K562 (cell line): Measurements from ENCODE around the gene COL5A1. TPM values are rescaled to one million over a fixed set of nuclear protein-coding genes. Genes with fewer than 3 reads are reported as not detected.

Source experiments
- ATAC-seq: fragments of 200-7000 bp; cut with Tn5 transposase; 3 replicates; pipeline ENCODE4 v1.9.1; 2020; ENCODE audit warnings: moderate library complexity
- BruUV-seq: library from RNA; stranded (reverse); fragments of 400-500 nt; replicated peaks from 2 replicates; lab custom pipeline; 2021; lab: Mats Ljungman, UMichigan
- CTCF ChIA-PET: fragments of 300-600 bp; formaldehyde crosslinking; extraction: SDS; loops from one replicate; lab custom pipeline; 2021; ENCODE audit warnings: low intra/inter-chr PET ratio; lab: Yijun Ruan, JAX
- POLR2A ChIA-PET: fragments of 300-600, 350-650 bp; sonication (Branson Sonifier 250); formaldehyde crosslinking; extraction: SDS; loops from one replicate; lab custom pipeline; 2021; ENCODE audit warnings: antibody characterized with exemption, inconsistent platforms; lab: Yijun Ruan, JAX
- DNase-seq, 4 experiments: peaks; one replicate each; pipeline versions ENCODE4 v3.0.0 to v3.0.0-alpha.2; 2011 to 2018; ENCODE audit warnings: low spot score in 3 of 4, mixed read lengths in 3 of 4; ENCODE audit errors: extremely low read depth in 1 of 4
- FAIRE-seq: peaks from 2 replicates; lab custom pipeline; 2011; peaks lifted over from hg19 to GRCh38; lab: Jason Lieb, UNC
- H2AFZ ChIP-seq: 2 replicates; pipeline ENCODE4 v1.6.0; 2011; ENCODE audit warnings: low read depth, low read length, control low read depth, inconsistent platforms
- H3K27ac ChIP-seq: fragments of 200-600 bp; 3 replicates; pipeline ENCODE4 v1.8.0; 2011; ENCODE audit warnings: low read depth, mild to moderate bottlenecking, control low read depth, inconsistent platforms, low read length, moderate library complexity, mixed read lengths; ENCODE audit errors: extremely low read depth
- H3K27me3 ChIP-seq, 2 experiments: fragments of 300-600 bp in 1 of 2; 2 replicates in 1 of 2; 3 replicates in 1 of 2; pipeline versions ENCODE4 v1.6.0 to v1.8.0; 2011; ENCODE audit warnings: inconsistent platforms in 2 of 2, low read length in 2 of 2, mild to moderate bottlenecking in 1 of 2, mixed read lengths in 1 of 2, moderate library complexity in 1 of 2; ENCODE audit not compliant: control insufficient read depth in 2 of 2, insufficient read depth in 2 of 2
- H3K36me3 ChIP-seq: fragments of 300-600 bp; 3 replicates; pipeline ENCODE4 v1.8.0; 2011; ENCODE audit warnings: mild to moderate bottlenecking, low read length, inconsistent platforms; ENCODE audit not compliant: control insufficient read depth, insufficient read depth
- H3K4me1 ChIP-seq, 2 experiments: fragments of 200-600 bp in 1 of 2; replicated peaks in 1 of 2; 2 replicates in 1 of 2; 3 replicates in 1 of 2; pipeline versions ENCODE4 v1.5.1 to v1.8.0; 2011; ENCODE audit warnings: inconsistent platforms in 2 of 2, low read length in 2 of 2, mild to moderate bottlenecking in 1 of 2, mixed read lengths in 1 of 2, moderate library complexity in 1 of 2; ENCODE audit not compliant: control insufficient read depth in 2 of 2, insufficient read depth in 2 of 2
- H3K4me2 ChIP-seq: 2 replicates; pipeline ENCODE4 v1.6.1; 2011; ENCODE audit warnings: low read length, control low read depth, inconsistent platforms, mixed read lengths; ENCODE audit not compliant: insufficient read depth
- H3K4me3 ChIP-seq: fragments of 200-600 bp; sonication (generic), shearing (Covaris generic); 2 replicates; pipeline ENCODE4 v1.5.1; 2016; ENCODE audit warnings: control low read depth, inconsistent platforms
- H3K79me2 ChIP-seq: fragments of 200-600 bp; 3 replicates; pipeline ENCODE4 v1.8.0; 2011; ENCODE audit warnings: low read length, inconsistent platforms; ENCODE audit not compliant: control insufficient read depth, insufficient read depth
- H3K9ac ChIP-seq, 2 experiments: 2 replicates each; pipeline versions ENCODE4 v1.6.0 to v1.6.1; 2011; ENCODE audit warnings: low read depth in 2 of 2, low read length in 2 of 2, control low read depth in 1 of 2, inconsistent platforms in 1 of 2, mild to moderate bottlenecking in 1 of 2, mixed read lengths in 1 of 2; ENCODE audit not compliant: insufficient read depth in 1 of 2
- H3K9me1 ChIP-seq: one replicate; pipeline ENCODE4 v1.6.0; 2011; ENCODE audit warnings: inconsistent platforms, mild to moderate bottlenecking, low read length, moderate library complexity; ENCODE audit not compliant: control insufficient read depth, insufficient read depth
- H3K9me3 ChIP-seq: replicated peaks from 2 replicates; pipeline ENCODE4 v1.5.1; 2011; ENCODE audit warnings: low read depth, low read length, inconsistent platforms; ENCODE audit not compliant: control insufficient read depth, insufficient read depth
- H4K20me1 ChIP-seq: replicated peaks from 2 replicates; pipeline ENCODE4 v1.6.1; 2011; ENCODE audit warnings: low read length, inconsistent platforms, mixed read lengths; ENCODE audit not compliant: control insufficient read depth, insufficient read depth
- NFIX ChIP-seq: fragments of 250-450 bp; sonication (Bioruptor Pico); IDR thresholded peaks from 2 replicates; pipeline ENCODE4 v1.4.0; 2020; ENCODE audit warnings: low read depth, mild to moderate bottlenecking, moderate library complexity
- PHF20 ChIP-seq: fragments of 450-650 bp; IDR thresholded peaks from 2 replicates; pipeline ENCODE4 v1.6.1; 2018; ENCODE audit not compliant: partially characterized antibody
- SLC30A9 ChIP-seq: fragments of 250-450 bp; sonication (Bioruptor Pico); IDR thresholded peaks from 2 replicates; pipeline ENCODE4 v1.8.0; 2022; ENCODE audit warnings: mild to moderate bottlenecking, moderate library complexity
- TARDBP ChIP-seq: fragments of 450-650 bp; IDR thresholded peaks from 2 replicates; pipeline ENCODE4 v1.6.1; 2016
- U2AF1 ChIP-seq: fragments of 200-400 bp; formaldehyde crosslinking; optimal IDR thresholded peaks from 2 replicates; pipeline ENCODE3; 2017; ENCODE audit warnings: mild to moderate bottlenecking, low read depth, low read length, moderate library complexity
- WGBS: fragments of 100-300 bp; shearing (Covaris generic); methylation state at CpG from one replicate; pipeline ENCODE4 v1.1.6; 2016; ENCODE audit warnings: low coverage, mixed read lengths; ENCODE audit not compliant: insufficient coverage; ENCODE audit errors: missing lambda C conversion rate; 5-methylcytosine and 5-hydroxymethylcytosine counted together
- in situ Hi-C: fragments of 300-500 bp; cut with MboI; formaldehyde crosslinking; loops from 4 replicates; pipeline ENCODE4 v1.15.0; 2018; ENCODE audit warnings: inconsistent platforms, mixed read lengths
- intact Hi-C: fragments of 100-400 bp; cut with micrococcal nuclease; formaldehyde crosslinking; loops from 2 replicates; pipeline ENCODE4 v1.14.2; 2022
- polyA plus RNA-seq, 8 experiments: library from polyadenylated mRNA; depleted of rRNA in 4 of 8; stranded (reverse) in 5 of 8; unstranded in 3 of 8; fragments of >200 nt; fragmentation: Nextera tagmentation in 2 of 8; fragmentation: Illumina TruSeq in 1 of 8; extraction: Ambion mirVana in 2 of 8; extraction: Trizol in 1 of 8; gene quantifications; 2 replicates each; pipeline versions ENCODE4 v1.2.1 to v1.2.3, GENCODE V29; 2011 to 2014; ENCODE audit warnings: inconsistent platforms in 1 of 8, missing spikeins in 1 of 8
- total RNA-seq, 7 experiments: library from RNA; depleted of rRNA in 6 of 7; stranded (reverse); fragments of >200 nt in 6 of 7; fragmentation: Illumina TruSeq in 2 of 7; extraction: Trizol in 2 of 7; gene quantifications; 2 replicates each; pipeline versions ENCODE4 v1.2.1 to v1.2.3, GENCODE V29; 2011 to 2021; ENCODE audit warnings: low replicate concordance in 1 of 7

COL5A1 gene
- total and polyA plus RNA-seq, 9 of the 15 experiments (the other 6 are each of a cell fraction or from before 2014, with no cell fraction given) = under 0.01 to 0.13 (median 0.04) TPM; not detected in 6

- Histone ChIP-seq H3K36me3 (no peaks in the 10 kb centered on the region), H2AFZ (no peak overlapping the region), H3K9me1 (no peaks in the 10 kb centered on the region), H3K4me3 (no peak overlapping the region), H3K4me1 (no peaks in the 10 kb centered on the region), H3K27ac (no peak overlapping the region), H3K79me2 (no peaks in the 10 kb centered on the region), H4K20me1 (0 out of 2 replicates have a peak, but pooled peaks cover 3% of the 10 kb centered on the region), H3K9me3 (no peaks in the 10 kb centered on the region), H3K27me3 (peaks cover 18 to 51% of the 10 kb centered on the region in 2 experiments), H3K9ac (no peak overlapping the region), H3K4me2 (no peak overlapping the region)
- 1% methylated on average over 27 of the region's 27 CpGs for WGBS
- no peak for FAIRE-seq
- ChIA-PET CTCF (no interaction called here), POLR2A (interaction anchor here (0.7 kb wide), 1 partner anchor 86 kb away, joined by 4 read pairs; no protein-coding TSS in a partner anchor)
- DNase-seq = no peak
- BruUV-seq = no TSS peak
- TF ChIP-seq PHF20 = no peak
- TF ChIP-seq U2AF1 = no peak
- TF ChIP-seq SLC30A9 = no peak
- TF ChIP-seq TARDBP = no peak
- TF ChIP-seq NFIX (CRISPR knock-in tag) = no peak
- ATAC-seq = no peak
- intact Hi-C loops (no loop called here), in situ Hi-C loops (no loop called here)
Observed at GRCh38 chr9:134887686-134888602, 246.3 kb downstream of the COL5A1 start.
